Esophagus muscularis mucosa (tissue), 4 donors: ENCODE data around the gene ARID1B.

ENCODE experiments used
- EP300 ChIP-seq: sonication (generic); formaldehyde crosslinking; IDR thresholded peaks from one replicate; pipeline ENCODE4 v1.6.1; 2017; ENCODE audit warnings: antibody characterized with exemption
- POLR2A ChIP-seq: fragments of 450-650 bp; IDR thresholded peaks from one replicate; pipeline ENCODE4 v1.6.1; 2017; ENCODE audit warnings: antibody characterized with exemption, moderate library complexity, mild to moderate bottlenecking, low read depth
- TF ChIP-seq, protein P1 (sequence below), 3 experiments: fragments of 200-600 bp in 2 of 3; fragments of 450-650 bp in 1 of 3; sonication (generic) in 2 of 3; IDR thresholded peaks; one replicate each; pipeline ENCODE4 v1.5.1; 2017 to 2019; ENCODE audit warnings: antibody characterized with exemption in 3 of 3, mild to moderate bottlenecking in 2 of 3, moderate library complexity in 1 of 3

DNA sequence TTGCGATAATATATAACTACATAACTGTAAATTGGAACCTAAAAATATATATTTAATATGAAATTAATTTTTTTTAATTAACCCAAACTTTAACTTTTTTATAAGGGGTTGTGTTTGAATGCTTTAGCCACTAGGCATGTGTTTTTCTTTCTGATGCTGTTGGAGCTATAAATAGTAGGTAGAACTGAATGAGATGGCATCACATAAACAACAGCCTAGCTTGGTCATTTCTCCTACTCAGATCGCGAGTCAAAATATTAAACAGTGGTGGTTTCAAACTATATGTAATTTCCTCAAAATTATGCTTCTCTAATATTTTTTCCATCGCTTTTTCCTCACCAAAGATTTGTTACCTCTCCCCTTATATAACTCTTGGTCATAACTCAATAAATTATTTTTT, 243.2 kb downstream of the ARID1B start:
- TF ChIP-seq, protein P1, sequence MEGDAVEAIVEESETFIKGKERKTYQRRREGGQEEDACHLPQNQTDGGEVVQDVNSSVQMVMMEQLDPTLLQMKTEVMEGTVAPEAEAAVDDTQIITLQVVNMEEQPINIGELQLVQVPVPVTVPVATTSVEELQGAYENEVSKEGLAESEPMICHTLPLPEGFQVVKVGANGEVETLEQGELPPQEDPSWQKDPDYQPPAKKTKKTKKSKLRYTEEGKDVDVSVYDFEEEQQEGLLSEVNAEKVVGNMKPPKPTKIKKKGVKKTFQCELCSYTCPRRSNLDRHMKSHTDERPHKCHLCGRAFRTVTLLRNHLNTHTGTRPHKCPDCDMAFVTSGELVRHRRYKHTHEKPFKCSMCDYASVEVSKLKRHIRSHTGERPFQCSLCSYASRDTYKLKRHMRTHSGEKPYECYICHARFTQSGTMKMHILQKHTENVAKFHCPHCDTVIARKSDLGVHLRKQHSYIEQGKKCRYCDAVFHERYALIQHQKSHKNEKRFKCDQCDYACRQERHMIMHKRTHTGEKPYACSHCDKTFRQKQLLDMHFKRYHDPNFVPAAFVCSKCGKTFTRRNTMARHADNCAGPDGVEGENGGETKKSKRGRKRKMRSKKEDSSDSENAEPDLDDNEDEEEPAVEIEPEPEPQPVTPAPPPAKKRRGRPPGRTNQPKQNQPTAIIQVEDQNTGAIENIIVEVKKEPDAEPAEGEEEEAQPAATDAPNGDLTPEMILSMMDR (IDR thresholded peaks at IDR 0.05): no peak
- TF ChIP-seq EP300: no peak
- no peak for TF ChIP-seq POLR2A
